Mesendoderm (in vitro differentiated cells): ENCODE measurements around the gene VTI1A.

ENCODE experiments used
- DNase-seq: peaks from one replicate; pipeline ENCODE4 v3.0.0; 2013
- H2AK5ac ChIP-seq: 2 replicates; pipeline ENCODE4 v1.6.1; 2013; ENCODE audit warnings: low read length, inconsistent platforms
- H2BK120ac ChIP-seq: 2 replicates; pipeline ENCODE4 v1.6.1; 2013; ENCODE audit warnings: low read depth, mild to moderate bottlenecking, low read length, moderate library complexity, mixed read lengths
- H2BK15ac ChIP-seq: replicated peaks from 2 replicates; pipeline ENCODE4 v1.6.1; 2013; ENCODE audit warnings: low read depth, mild to moderate bottlenecking, moderate library complexity
- H2BK5ac ChIP-seq: 2 replicates; pipeline ENCODE4 v1.6.1; 2013; ENCODE audit warnings: low read length, inconsistent platforms
- H3K18ac ChIP-seq: 2 replicates; pipeline ENCODE4 v1.6.1; 2013; ENCODE audit warnings: mild to moderate bottlenecking, low read length, mixed read lengths
- H3K23ac ChIP-seq: one replicate; pipeline ENCODE4 v1.6.1; 2013; ENCODE audit warnings: low read length
- H3K27ac ChIP-seq: 2 replicates; pipeline ENCODE4 v1.5.1; 2013; ENCODE audit warnings: low read depth, mild to moderate bottlenecking, inconsistent platforms, low read length, moderate library complexity
- H3K27me3 ChIP-seq: 2 replicates; pipeline ENCODE4 v1.6.1; 2013; ENCODE audit warnings: low read length, control low read depth, mild to moderate bottlenecking, inconsistent platforms; ENCODE audit not compliant: insufficient read depth, poor library complexity
- H3K36me3 ChIP-seq: 2 replicates; pipeline ENCODE4 v1.6.1; 2013; ENCODE audit warnings: low read length, inconsistent platforms; ENCODE audit not compliant: control insufficient read depth, insufficient read depth
- H3K4ac ChIP-seq: one replicate; pipeline ENCODE4 v1.6.1; 2013; ENCODE audit warnings: low read depth, mild to moderate bottlenecking, low read length, moderate library complexity
- H3K4me1 ChIP-seq: 2 replicates; pipeline ENCODE4 v1.6.1; 2013; ENCODE audit warnings: low read depth, low read length, inconsistent platforms; ENCODE audit not compliant: control insufficient read depth
- H3K4me2 ChIP-seq: 2 replicates; pipeline ENCODE4 v1.6.1; 2013; ENCODE audit warnings: low read length
- H3K4me3 ChIP-seq: 2 replicates; pipeline ENCODE4 v1.5.1; 2013; ENCODE audit warnings: mild to moderate bottlenecking, low read length
- H3K56ac ChIP-seq: one replicate; pipeline ENCODE4 v1.6.1; 2013; ENCODE audit warnings: low read length
- H3K79me1 ChIP-seq: 2 replicates; pipeline ENCODE4 v1.6.1; 2013; ENCODE audit warnings: low read length, inconsistent platforms
- H3K79me2 ChIP-seq: 2 replicates; pipeline ENCODE4 v1.6.1; 2013; ENCODE audit warnings: mild to moderate bottlenecking, low read length; ENCODE audit not compliant: control insufficient read depth, insufficient read depth
- H3K9ac ChIP-seq: 2 replicates; pipeline ENCODE4 v1.6.1; 2013; ENCODE audit warnings: low read length, inconsistent platforms
- H4K5ac ChIP-seq: one replicate; pipeline ENCODE4 v1.6.1; 2013; ENCODE audit warnings: low read length
- H4K8ac ChIP-seq: one replicate; pipeline ENCODE4 v1.6.1; 2013; ENCODE audit warnings: low read depth, mild to moderate bottlenecking, control low read depth, low read length, moderate library complexity
- WGBS: extraction: QIAGEN DNeasy Blood & Tissue Kit; methylation state at CpG from one replicate; pipeline ENCODE4 v1.1.7; 2013; ENCODE audit warnings: low lambda C conversion rate, missing lambda C conversion rate; ENCODE audit not compliant: insufficient coverage; ENCODE audit errors: extremely low coverage; 5-methylcytosine and 5-hydroxymethylcytosine counted together

VTI1A gene

GRCh38 chr10:112815269-112816032 is 368.4 kb downstream of the VTI1A start:
- H3K4me3 ChIP-seq = no peak overlapping the region
- H3K27ac ChIP-seq = no peak overlapping the region
- H3K4me1 ChIP-seq = peaks cover 18% of the 10 kb centered on the region

GRCh38 chr10:112816033-112816430 is 369.0 kb downstream of the VTI1A start:
- no peak for DNase-seq
- H3K79me1 ChIP-seq = no peaks in the 10 kb centered on the region
- no peak overlapping the region for H4K5ac ChIP-seq
- H3K4me2 ChIP-seq = no peak overlapping the region
- H3K4me1 ChIP-seq = peaks cover 16% of the 10 kb centered on the region
- no peak overlapping the region for H3K4me3 ChIP-seq
- H2BK15ac ChIP-seq = no peak overlapping the region
- no peak overlapping the region for H3K9ac ChIP-seq
- H3K36me3 ChIP-seq = no peaks in the 10 kb centered on the region
- no peak overlapping the region for H2BK120ac ChIP-seq
- no peak overlapping the region for H3K56ac ChIP-seq
- no peak overlapping the region for H3K23ac ChIP-seq
- no peak overlapping the region for H3K4ac ChIP-seq
- no peaks in the 10 kb centered on the region for H3K79me2 ChIP-seq
- no peaks in the 10 kb centered on the region for H3K27me3 ChIP-seq
- no peak overlapping the region for H2BK5ac ChIP-seq
- no peak overlapping the region for H3K18ac ChIP-seq
- no peak overlapping the region for H4K8ac ChIP-seq
- no CpG with 5 or more reads among the region's 4 CpGs for whole genome bisulfite sequencing
- no peak overlapping the region for H3K27ac ChIP-seq
- H2AK5ac ChIP-seq = no peak overlapping the region

More at GRCh38 chr10:112815269-112816032, 368.4 kb downstream of the VTI1A start:
- no peaks in the 10 kb centered on the region for H3K27me3 ChIP-seq
- no peak overlapping the region for H3K18ac ChIP-seq
- H3K4me2 ChIP-seq = no peak overlapping the region
- H3K79me1 ChIP-seq = no peaks in the 10 kb centered on the region
- no peak overlapping the region for H2AK5ac ChIP-seq
- no peak overlapping the region for H4K8ac ChIP-seq
- no peak overlapping the region for H3K23ac ChIP-seq
- H3K4ac ChIP-seq = no peak overlapping the region
- no peak overlapping the region for H2BK5ac ChIP-seq
- no CpG with 5 or more reads among the region's 16 CpGs for WGBS
- H4K5ac ChIP-seq = no peak overlapping the region
- DNase-seq = peak; percentile 83
- no peak overlapping the region for H2BK120ac ChIP-seq
- H3K56ac ChIP-seq = no peak overlapping the region
- H3K36me3 ChIP-seq = no peaks in the 10 kb centered on the region
- H2BK15ac ChIP-seq = no peak overlapping the region
- H3K9ac ChIP-seq = no peak overlapping the region
- H3K79me2 ChIP-seq = no peaks in the 10 kb centered on the region

GRCh38 chr10:112816891-112817290 is 369.9 kb downstream of the VTI1A start:
- no peak overlapping the region for H2BK5ac ChIP-seq
- H3K79me1 ChIP-seq = no peaks in the 10 kb centered on the region
- H2BK15ac ChIP-seq = no peak overlapping the region
- H3K27ac ChIP-seq = no peak overlapping the region
- H3K4me1 ChIP-seq = peaks cover 14% of the 10 kb centered on the region
- H4K8ac ChIP-seq = no peak overlapping the region
- no peak overlapping the region for H3K4ac ChIP-seq
- no peak overlapping the region for H2AK5ac ChIP-seq
- no peak overlapping the region for H3K18ac ChIP-seq
- H3K4me3 ChIP-seq = no peak overlapping the region
- H4K5ac ChIP-seq = no peak overlapping the region
- WGBS = no CpG with 5 or more reads among the region's 13 CpGs
- H3K4me2 ChIP-seq = no peak overlapping the region
- H3K56ac ChIP-seq = no peak overlapping the region
- no peak overlapping the region for H2BK120ac ChIP-seq
- DNase-seq = no peak
- no peaks in the 10 kb centered on the region for H3K27me3 ChIP-seq
- H3K36me3 ChIP-seq = no peaks in the 10 kb centered on the region
- no peak overlapping the region for H3K23ac ChIP-seq
- no peaks in the 10 kb centered on the region for H3K79me2 ChIP-seq
- H3K9ac ChIP-seq = no peak overlapping the region

- Histone ChIP-seq H2BK120ac (no peak overlapping the region), H3K18ac (no peak overlapping the region), H3K56ac (no peak overlapping the region), H3K9ac (no peak overlapping the region), H2AK5ac (no peak overlapping the region), H4K5ac (no peak overlapping the region), H2BK15ac (no peak overlapping the region), H3K23ac (no peak overlapping the region), H3K79me2 (no peaks in the 10 kb centered on the region), H3K27me3 (no peaks in the 10 kb centered on the region), H3K79me1 (no peaks in the 10 kb centered on the region), H3K4me2 (no peak overlapping the region), H3K4me1 (peaks cover 2% of the 10 kb centered on the region), H3K4ac (no peak overlapping the region), H2BK5ac (no peak overlapping the region), H3K36me3 (no peaks in the 10 kb centered on the region), H3K27ac (no peak overlapping the region), H3K4me3 (no peak overlapping the region), H4K8ac (no peak overlapping the region)
- no peak for DNase-seq
- WGBS = 100% methylated on average over 2 of the region's 14 CpGs
Measured at GRCh38 chr10:112817981-112818777, 371.2 kb downstream of the VTI1A start.

GRCh38 chr10:112819231-112819630 is 372.2 kb downstream of the VTI1A start:
- no CpG with 5 or more reads among the region's 7 CpGs for WGBS
- no peak for DNase-seq

More at GRCh38 chr10:112819231-112819630, 372.2 kb downstream of the VTI1A start:
- Histone ChIP-seq H3K36me3 (no peaks in the 10 kb centered on the region), H3K4me2 (no peak overlapping the region), H3K79me2 (no peaks in the 10 kb centered on the region), H2BK5ac (no peak overlapping the region), H3K56ac (no peak overlapping the region), H3K27me3 (no peaks in the 10 kb centered on the region), H2AK5ac (no peak overlapping the region), H2BK120ac (no peak overlapping the region), H3K18ac (no peak overlapping the region), H3K4me3 (no peak overlapping the region), H3K23ac (no peak overlapping the region), H3K4me1 (no peaks in the 10 kb centered on the region), H3K4ac (no peak overlapping the region), H2BK15ac (no peak overlapping the region), H3K27ac (no peak overlapping the region), H4K8ac (no peak overlapping the region), H3K79me1 (no peaks in the 10 kb centered on the region), H4K5ac (no peak overlapping the region), H3K9ac (no peak overlapping the region)
